GM21381 (cell line): ENCODE results near the gene CWC22.
"Not testable (repeated sequence)": the region's sequence is repeated elsewhere in the genome, so short reads cannot be mapped to it uniquely, and the experiment has no call there.

Experiments
- ATAC-seq: cut with Tn5 transposase; IDR thresholded peaks from one replicate; pipeline ENCODE4 v1.9.1; 2021; ENCODE audit warnings: mild to moderate bottlenecking, moderate library complexity; ENCODE audit not compliant: unreplicated experiment

CWC22 gene

DNA sequence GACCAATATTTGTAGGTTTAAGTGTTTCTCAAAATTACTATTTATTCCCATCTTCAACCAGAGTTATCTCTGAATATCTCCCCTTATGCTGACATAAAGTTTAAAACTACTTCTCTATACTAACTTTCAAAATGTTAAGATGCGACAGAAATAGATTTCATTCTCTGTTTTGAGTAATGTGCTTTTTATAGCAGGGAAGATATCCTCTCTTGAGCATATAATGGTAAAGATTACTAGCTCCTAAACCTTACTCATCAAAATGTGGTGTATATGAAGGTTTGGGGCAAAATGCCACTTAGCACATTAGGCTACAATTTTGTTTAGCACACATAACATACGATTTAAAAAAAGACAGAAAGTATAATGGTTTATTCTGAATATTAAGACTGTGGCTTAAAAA lies 54.4 kb downstream of the CWC22 start:
- ATAC-seq = no peak

DNA sequence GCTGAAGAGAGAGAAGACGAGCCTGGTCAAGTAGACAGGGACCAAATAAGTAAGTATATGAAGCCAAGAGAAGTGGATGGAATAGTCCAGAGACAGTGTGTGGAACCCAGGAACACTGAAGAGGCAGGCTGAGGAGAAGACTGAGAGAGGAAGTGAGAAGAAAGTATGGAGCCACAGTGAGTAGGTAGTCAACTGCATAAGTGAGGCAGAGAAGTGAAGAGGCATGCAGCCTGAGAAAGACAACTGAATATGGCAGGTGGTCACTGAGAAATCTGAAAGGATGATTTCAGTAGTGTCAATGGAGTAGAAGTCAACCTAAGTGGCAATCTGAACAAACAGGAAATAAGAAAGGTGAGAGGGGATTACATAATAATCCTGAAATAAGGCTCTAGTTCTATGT lies 55.4 kb downstream of the CWC22 start:
- ATAC-seq = peak; percentile 62

- ATAC-seq = no peak
Observed at GRCh38 chr2:179950391-179950790, 56.7 kb downstream of the CWC22 start.

- no peak for ATAC-seq
Observed at GRCh38 chr2:179949438-179949837, 57.7 kb downstream of the CWC22 start.

DNA sequence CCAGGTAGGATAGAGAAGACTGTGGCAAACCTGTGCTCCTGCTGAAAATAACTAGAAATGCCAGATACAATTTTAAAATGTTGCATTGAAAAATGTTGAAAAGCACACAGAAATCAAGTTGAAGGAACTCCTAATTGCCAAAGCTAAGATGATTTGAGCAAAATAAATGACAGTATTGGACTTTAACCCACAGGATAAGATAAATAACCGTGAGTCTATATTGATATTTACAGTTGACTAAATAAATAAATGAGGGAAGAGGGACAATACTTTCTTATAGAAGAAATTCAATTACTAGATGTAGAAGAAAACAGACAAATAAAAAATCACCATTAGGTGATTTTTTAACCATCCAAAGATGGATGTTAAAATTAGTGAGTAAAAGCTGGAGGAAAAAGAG lies 59.0 kb downstream of the CWC22 start:
- ATAC-seq = no peak

- no peak for ATAC-seq
Observed at GRCh38 chr2:179946810-179947615, 60.1 kb downstream of the CWC22 start.

GRCh38 chr2:179946346-179946745 lies 60.8 kb downstream of the CWC22 start:
- ATAC-seq = no peak

DNA sequence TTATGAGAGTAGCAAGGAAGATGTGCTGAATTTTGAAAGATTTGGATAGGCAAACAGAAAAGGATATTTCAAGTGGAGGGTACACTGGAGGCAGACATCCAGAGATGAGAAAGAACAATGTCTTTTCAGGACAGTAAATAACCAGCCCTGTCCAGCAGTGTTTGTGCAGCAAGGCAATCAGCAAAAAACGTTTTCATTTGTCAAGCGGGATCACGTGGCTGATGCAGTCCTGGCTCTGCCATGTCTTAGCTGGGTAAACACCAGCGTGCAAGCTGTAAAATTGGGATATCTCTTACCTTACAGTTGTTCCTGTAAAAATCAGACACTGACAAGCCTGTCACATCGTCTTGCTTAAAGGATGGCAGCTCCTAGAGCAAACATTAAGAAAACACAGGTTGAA lies 67.8 kb downstream of the CWC22 start:
- ATAC-seq = no peak

GRCh38 chr2:179938026-179938425 lies 69.1 kb downstream of the CWC22 start:
- no peak for ATAC-seq

GRCh38 chr2:179936654-179937053 lies 70.4 kb downstream of the CWC22 start:
- ATAC-seq = no peak

DNA sequence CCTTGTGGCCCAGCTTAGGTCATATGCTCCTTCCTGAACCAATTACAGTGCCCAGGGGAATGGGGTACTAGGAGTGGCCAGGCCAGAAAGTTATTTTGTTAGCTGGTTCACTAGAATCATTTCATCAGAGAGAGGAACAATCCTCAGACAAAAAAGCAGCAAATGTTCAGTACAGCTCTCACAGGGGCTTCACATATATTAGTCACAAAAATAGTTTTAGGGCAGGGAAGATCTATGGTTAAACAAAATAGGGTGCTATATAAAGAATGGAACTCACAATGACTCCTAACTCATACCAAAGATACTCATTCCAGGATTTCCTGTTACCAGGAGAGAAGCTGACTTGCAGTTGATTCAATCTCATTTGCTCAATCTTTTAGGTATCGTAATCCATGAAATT lies 71.0 kb downstream of the CWC22 start:
- ATAC-seq = no peak

DNA sequence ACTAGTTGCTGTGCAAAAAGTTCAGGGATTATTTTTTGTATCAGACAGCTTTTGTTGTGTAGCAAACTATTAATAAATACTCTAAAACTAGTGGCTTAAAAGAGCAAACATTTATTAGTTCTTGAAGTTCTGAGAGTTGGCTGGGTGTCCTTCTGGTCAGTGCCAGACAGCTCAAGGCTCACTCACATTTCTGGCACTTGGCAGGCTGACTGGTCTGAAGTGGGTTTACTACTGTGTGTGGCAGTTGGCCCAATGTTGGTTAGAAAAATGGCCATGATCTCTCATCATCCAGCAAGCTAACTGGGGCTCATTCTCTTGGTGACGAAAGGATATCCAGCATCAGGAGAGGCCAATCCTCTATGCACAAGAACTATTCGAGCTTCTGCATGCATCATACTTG lies 74.3 kb downstream of the CWC22 start:
- no peak for ATAC-seq

- ATAC-seq = no peak
Observed at GRCh38 chr2:179931502-179931901, 75.6 kb downstream of the CWC22 start.

DNA sequence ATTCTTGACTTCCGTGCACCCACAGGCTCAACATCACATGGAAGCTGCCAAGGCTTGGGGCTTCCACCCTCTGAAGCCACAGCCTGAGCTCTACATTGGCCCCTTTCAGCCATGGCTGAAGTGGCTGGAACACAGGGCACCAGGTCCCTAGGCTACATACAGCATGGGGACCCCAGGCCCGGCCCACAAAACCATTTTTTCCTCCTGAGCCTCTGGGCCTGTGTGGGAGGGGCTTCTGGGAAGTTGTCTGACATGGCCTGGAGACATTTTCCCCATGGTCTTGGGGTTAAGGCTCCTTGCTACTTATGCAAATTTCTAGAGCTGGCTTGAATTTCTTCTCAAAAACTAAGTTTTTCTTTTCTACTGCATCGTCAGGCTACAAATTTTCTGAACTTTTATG lies 77.1 kb downstream of the CWC22 start:
- not testable (repeated sequence) for ATAC-seq

GRCh38 chr2:179927041-179927440 lies 80.1 kb downstream of the CWC22 start:
- no peak for ATAC-seq

GRCh38 chr2:179925713-179926112 lies 81.4 kb downstream of the CWC22 start:
- ATAC-seq = no peak

- ATAC-seq = no peak
Observed at GRCh38 chr2:179917272-179917671, 89.8 kb downstream of the CWC22 start.

DNA sequence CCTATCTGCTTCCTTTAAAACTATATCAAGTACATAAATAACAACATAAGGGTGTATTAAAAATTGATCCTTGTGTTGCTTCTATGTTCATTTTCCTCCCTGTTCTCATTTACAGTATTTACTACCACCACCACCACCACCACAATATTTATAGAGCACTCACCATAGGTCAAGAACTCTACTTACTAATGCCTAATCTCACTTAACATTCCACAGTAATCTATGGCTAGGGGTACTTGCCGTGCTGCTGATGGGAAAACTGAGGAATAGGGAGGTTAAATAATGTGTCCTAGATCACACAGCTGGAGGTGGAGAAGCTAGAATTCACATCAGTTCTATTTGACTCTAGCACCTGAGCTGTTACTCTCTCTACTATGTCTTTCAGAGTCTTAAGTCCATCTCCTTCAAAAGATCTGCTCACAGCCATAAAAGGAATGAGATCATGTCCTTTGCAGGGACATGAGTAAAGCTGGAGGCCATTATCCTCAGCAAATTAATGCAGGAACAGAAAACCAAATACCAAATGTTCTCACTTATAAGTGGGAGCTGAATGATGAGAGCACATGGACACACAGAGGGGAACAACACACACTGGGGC lies 91.6 kb downstream of the CWC22 start:
- no peak for ATAC-seq

- no peak for ATAC-seq
Observed at GRCh38 chr2:179913809-179914208, 93.3 kb downstream of the CWC22 start.

GRCh38 chr2:179911569-179911968 lies 95.5 kb downstream of the CWC22 start:
- no peak for ATAC-seq

DNA sequence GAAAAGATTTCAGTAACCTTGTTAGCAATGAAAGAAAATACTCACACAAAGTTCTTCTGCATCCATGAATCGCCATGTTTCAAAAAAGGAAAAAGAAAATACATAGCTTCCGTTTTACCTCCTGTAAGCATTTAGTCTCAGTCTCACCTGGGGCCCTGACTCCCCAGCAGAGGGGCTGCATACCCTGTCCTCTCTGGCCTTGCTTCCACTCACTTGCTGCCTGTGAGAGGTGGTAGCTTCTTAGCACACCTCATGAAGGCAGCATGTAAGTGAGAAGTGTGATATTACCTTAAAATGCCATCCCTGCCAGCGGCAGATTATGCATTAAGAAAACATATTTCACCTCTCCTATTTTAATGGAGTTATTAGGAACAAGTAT lies 96.4 kb downstream of the CWC22 start:
- no peak for ATAC-seq

- no peak for ATAC-seq
Observed at GRCh38 chr2:179909845-179910734, 97.0 kb downstream of the CWC22 start.
